WTC11 (cell line): Measurements from ENCODE around the gene EFHC2. TPM values are rescaled to one million over a fixed set of nuclear protein-coding genes. Genes with fewer than 3 reads are reported as not detected.

Experiments used
- ATAC-seq: fragments of 200-7000 bp; cut with Tn5 transposase; 2 replicates; pipeline ENCODE4 v1.10.0; 2021; ENCODE audit warnings: mild to moderate bottlenecking, moderate library complexity
- CTCF ChIA-PET: fragments of 300-600 bp; sonication (Branson Sonifier 250); formaldehyde crosslinking; loops from one replicate; lab custom pipeline; 2021; ENCODE audit warnings: antibody characterized with exemption; lab: Charles Lee
- POLR2A ChIA-PET: fragments of 350-600 bp; sonication (Branson Sonifier 250); formaldehyde crosslinking; loops from one replicate; lab custom pipeline; 2021; ENCODE audit warnings: antibody characterized with exemption; lab: Charles Lee
- DNase-seq: peaks from one replicate; pipeline ENCODE4 v3.0.0; 2021; ENCODE audit warnings: low spot score
- H3K27ac Mint-ChIP-seq: 2 replicates; pipeline ENCODE4 v1.8.0; 2021; ENCODE audit warnings: mixed read lengths
- H3K27me3 Mint-ChIP-seq: 2 replicates; pipeline ENCODE4 v1.8.0; 2021; ENCODE audit warnings: low read depth, mild to moderate bottlenecking, moderate library complexity, mixed read lengths
- H3K36me3 Mint-ChIP-seq: 2 replicates; pipeline ENCODE4 v1.8.0; 2021; ENCODE audit warnings: mixed read lengths
- H3K4me1 Mint-ChIP-seq: 2 replicates; pipeline ENCODE4 v1.8.0; 2022; ENCODE audit warnings: mixed read lengths
- H3K4me3 Mint-ChIP-seq: 2 replicates; pipeline ENCODE4 v1.8.0; 2021; ENCODE audit warnings: mild to moderate bottlenecking, moderate library complexity, mixed read lengths
- H3K9me3 Mint-ChIP-seq: 2 replicates; pipeline ENCODE4 v1.8.0; 2021; ENCODE audit warnings: mixed read lengths
- CBFB ChIP-seq: sonication (generic); formaldehyde crosslinking; IDR thresholded peaks from 2 replicates; pipeline ENCODE4 v1.8.1; 2022; ENCODE audit warnings: mild to moderate bottlenecking, low read depth, missing genetic modification reagents
- ELF4 ChIP-seq: sonication (generic); formaldehyde crosslinking; IDR thresholded peaks from 2 replicates; pipeline ENCODE4 v1.8.1; 2022; ENCODE audit warnings: low read depth, mild to moderate bottlenecking, moderate library complexity, missing genetic modification reagents
- ESRRA ChIP-seq: sonication (generic); formaldehyde crosslinking; IDR thresholded peaks from 2 replicates; pipeline ENCODE4 v1.8.1; 2022; ENCODE audit warnings: mild to moderate bottlenecking, missing genetic modification reagents, borderline replicate concordance
- GABPB1 ChIP-seq: sonication (generic); formaldehyde crosslinking; IDR thresholded peaks from 2 replicates; pipeline ENCODE4 v1.8.1; 2023; ENCODE audit warnings: mild to moderate bottlenecking, missing genetic modification reagents
- GTF2I ChIP-seq: fragments of 250-450 bp; sonication (Bioruptor Pico); conservative IDR thresholded peaks from 2 replicates; pipeline ENCODE4 v1.4.0; 2021; ENCODE audit warnings: mild to moderate bottlenecking
- JAZF1 ChIP-seq: fragments of 250-450 bp; sonication (Bioruptor Pico); IDR thresholded peaks from 2 replicates; pipeline ENCODE4 v1.9.0; 2021; ENCODE audit warnings: moderate library complexity, mild to moderate bottlenecking, inconsistent platforms
- NFE2L1 ChIP-seq: sonication (generic); formaldehyde crosslinking; IDR thresholded peaks from 2 replicates; pipeline ENCODE4 v1.8.1; 2023; ENCODE audit warnings: missing genetic modification reagents
- PRDM15 ChIP-seq: sonication (generic); formaldehyde crosslinking; IDR thresholded peaks from 2 replicates; pipeline ENCODE4 v1.8.0; 2022; ENCODE audit warnings: missing genetic modification reagents
- RORB ChIP-seq: fragments of 250-450 bp; sonication (Bioruptor Pico); IDR thresholded peaks from 2 replicates; pipeline ENCODE4 v1.9.0; 2021; ENCODE audit warnings: mild to moderate bottlenecking
- TEAD1 ChIP-seq: sonication (generic); formaldehyde crosslinking; IDR thresholded peaks from 2 replicates; pipeline ENCODE4 v1.8.0; 2022; ENCODE audit warnings: mild to moderate bottlenecking, missing genetic modification reagents
- USF1 ChIP-seq: sonication (generic); formaldehyde crosslinking; IDR thresholded peaks from 2 replicates; pipeline ENCODE4 v1.8.0; 2022; ENCODE audit warnings: mild to moderate bottlenecking, missing genetic modification reagents
- ZBTB21 ChIP-seq: sonication (generic); formaldehyde crosslinking; IDR thresholded peaks from 2 replicates; pipeline ENCODE4 v1.8.1; 2023; ENCODE audit warnings: mild to moderate bottlenecking, missing genetic modification reagents, borderline replicate concordance
- ZNF416 ChIP-seq: fragments of 250-450 bp; sonication (Bioruptor Pico); IDR thresholded peaks from 2 replicates; pipeline ENCODE4 v1.9.0; 2021; ENCODE audit warnings: mild to moderate bottlenecking, inconsistent platforms
- total RNA-seq: library from RNA; stranded (reverse); gene quantifications from 3 replicates; pipeline ENCODE4 v1.2.3, GENCODE V29; 2021
- TF ChIP-seq, protein P1 (sequence below): sonication (generic); formaldehyde crosslinking; IDR thresholded peaks from 2 replicates; pipeline ENCODE4 v1.8.0; 2023; ENCODE audit warnings: mild to moderate bottlenecking, missing genetic modification reagents
- TF ChIP-seq, protein P2 (sequence below): fragments of 250-450 bp; sonication (Bioruptor Pico); IDR thresholded peaks from 2 replicates; pipeline ENCODE4 v1.9.0; 2021; ENCODE audit warnings: mild to moderate bottlenecking, borderline replicate concordance
- TF ChIP-seq, protein P3 (sequence below): sonication (generic); formaldehyde crosslinking; IDR thresholded peaks from 2 replicates; pipeline ENCODE4 v1.8.0; 2022; ENCODE audit warnings: mild to moderate bottlenecking, missing genetic modification reagents

EFHC2 gene
- total RNA-seq, 1 experiment from 2014 or later, result 2.1 TPM

DNA sequence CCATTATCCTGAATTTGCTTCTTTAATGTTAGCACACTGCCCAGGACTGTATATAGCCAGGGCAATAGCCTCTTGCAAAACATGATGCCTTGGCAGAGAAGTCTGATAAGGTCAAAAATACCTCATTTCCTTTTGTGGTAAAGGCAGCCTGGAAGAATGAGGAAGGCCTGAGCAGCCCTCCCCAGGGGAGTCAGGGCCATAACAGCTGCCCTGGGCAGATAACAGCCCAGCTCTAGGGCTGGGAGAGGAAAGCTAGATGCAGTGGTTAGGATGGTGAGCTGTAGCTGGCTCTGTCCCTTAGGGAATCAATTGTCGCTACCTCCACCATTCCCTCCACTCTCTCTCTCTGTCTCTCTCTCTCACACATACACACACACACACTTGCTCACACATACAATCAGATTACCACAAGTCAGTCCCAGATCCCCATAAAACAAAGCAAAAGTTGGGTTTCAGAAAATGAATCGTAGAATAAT lies 29.2 kb downstream of the EFHC2 start (continued):
- TF ChIP-seq, protein P1, sequence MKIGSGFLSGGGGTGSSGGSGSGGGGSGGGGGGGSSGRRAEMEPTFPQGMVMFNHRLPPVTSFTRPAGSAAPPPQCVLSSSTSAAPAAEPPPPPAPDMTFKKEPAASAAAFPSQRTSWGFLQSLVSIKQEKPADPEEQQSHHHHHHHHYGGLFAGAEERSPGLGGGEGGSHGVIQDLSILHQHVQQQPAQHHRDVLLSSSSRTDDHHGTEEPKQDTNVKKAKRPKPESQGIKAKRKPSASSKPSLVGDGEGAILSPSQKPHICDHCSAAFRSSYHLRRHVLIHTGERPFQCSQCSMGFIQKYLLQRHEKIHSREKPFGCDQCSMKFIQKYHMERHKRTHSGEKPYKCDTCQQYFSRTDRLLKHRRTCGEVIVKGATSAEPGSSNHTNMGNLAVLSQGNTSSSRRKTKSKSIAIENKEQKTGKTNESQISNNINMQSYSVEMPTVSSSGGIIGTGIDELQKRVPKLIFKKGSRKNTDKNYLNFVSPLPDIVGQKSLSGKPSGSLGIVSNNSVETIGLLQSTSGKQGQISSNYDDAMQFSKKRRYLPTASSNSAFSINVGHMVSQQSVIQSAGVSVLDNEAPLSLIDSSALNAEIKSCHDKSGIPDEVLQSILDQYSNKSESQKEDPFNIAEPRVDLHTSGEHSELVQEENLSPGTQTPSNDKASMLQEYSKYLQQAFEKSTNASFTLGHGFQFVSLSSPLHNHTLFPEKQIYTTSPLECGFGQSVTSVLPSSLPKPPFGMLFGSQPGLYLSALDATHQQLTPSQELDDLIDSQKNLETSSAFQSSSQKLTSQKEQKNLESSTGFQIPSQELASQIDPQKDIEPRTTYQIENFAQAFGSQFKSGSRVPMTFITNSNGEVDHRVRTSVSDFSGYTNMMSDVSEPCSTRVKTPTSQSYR (CRISPR knock-in tag), result no peak
- TF ChIP-seq, protein P2, sequence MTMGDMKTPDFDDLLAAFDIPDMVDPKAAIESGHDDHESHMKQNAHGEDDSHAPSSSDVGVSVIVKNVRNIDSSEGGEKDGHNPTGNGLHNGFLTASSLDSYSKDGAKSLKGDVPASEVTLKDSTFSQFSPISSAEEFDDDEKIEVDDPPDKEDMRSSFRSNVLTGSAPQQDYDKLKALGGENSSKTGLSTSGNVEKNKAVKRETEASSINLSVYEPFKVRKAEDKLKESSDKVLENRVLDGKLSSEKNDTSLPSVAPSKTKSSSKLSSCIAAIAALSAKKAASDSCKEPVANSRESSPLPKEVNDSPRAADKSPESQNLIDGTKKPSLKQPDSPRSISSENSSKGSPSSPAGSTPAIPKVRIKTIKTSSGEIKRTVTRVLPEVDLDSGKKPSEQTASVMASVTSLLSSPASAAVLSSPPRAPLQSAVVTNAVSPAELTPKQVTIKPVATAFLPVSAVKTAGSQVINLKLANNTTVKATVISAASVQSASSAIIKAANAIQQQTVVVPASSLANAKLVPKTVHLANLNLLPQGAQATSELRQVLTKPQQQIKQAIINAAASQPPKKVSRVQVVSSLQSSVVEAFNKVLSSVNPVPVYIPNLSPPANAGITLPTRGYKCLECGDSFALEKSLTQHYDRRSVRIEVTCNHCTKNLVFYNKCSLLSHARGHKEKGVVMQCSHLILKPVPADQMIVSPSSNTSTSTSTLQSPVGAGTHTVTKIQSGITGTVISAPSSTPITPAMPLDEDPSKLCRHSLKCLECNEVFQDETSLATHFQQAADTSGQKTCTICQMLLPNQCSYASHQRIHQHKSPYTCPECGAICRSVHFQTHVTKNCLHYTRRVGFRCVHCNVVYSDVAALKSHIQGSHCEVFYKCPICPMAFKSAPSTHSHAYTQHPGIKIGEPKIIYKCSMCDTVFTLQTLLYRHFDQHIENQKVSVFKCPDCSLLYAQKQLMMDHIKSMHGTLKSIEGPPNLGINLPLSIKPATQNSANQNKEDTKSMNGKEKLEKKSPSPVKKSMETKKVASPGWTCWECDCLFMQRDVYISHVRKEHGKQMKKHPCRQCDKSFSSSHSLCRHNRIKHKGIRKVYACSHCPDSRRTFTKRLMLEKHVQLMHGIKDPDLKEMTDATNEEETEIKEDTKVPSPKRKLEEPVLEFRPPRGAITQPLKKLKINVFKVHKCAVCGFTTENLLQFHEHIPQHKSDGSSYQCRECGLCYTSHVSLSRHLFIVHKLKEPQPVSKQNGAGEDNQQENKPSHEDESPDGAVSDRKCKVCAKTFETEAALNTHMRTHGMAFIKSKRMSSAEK (CRISPR knock-in tag), result no peak
- TF ChIP-seq USF1 (CRISPR knock-in tag), result no peak
- no peak for TF ChIP-seq ZNF416
- TF ChIP-seq ESRRA (CRISPR knock-in tag), result no peak
- TF ChIP-seq TEAD1 (CRISPR knock-in tag), result no peak
- TF ChIP-seq RORB (CRISPR knock-in tag), result no peak
- no peak for TF ChIP-seq CBFB (CRISPR knock-in tag)

- no peak overlapping the region for H3K27ac Mint-ChIP-seq
- ChIA-PET CTCF (no interaction called here), POLR2A (no interaction called here)
- no peaks in the 10 kb centered on the region for H3K27me3 Mint-ChIP-seq
- no peak for DNase-seq
- peaks cover 26% of the 10 kb centered on the region for H3K4me1 Mint-ChIP-seq
- no peaks in the 10 kb centered on the region for H3K36me3 Mint-ChIP-seq
- TF ChIP-seq ZBTB21 (CRISPR knock-in tag) (no peak), NFE2L1 (CRISPR knock-in tag) (no peak), GABPB1 (no peak), RORB (CRISPR knock-in tag) (no peak), ELF4 (no peak), GTF2I (CRISPR knock-in tag) (no peak), JAZF1 (no peak), PRDM15 (CRISPR knock-in tag) (no peak)
- TF ChIP-seq, protein P3, sequence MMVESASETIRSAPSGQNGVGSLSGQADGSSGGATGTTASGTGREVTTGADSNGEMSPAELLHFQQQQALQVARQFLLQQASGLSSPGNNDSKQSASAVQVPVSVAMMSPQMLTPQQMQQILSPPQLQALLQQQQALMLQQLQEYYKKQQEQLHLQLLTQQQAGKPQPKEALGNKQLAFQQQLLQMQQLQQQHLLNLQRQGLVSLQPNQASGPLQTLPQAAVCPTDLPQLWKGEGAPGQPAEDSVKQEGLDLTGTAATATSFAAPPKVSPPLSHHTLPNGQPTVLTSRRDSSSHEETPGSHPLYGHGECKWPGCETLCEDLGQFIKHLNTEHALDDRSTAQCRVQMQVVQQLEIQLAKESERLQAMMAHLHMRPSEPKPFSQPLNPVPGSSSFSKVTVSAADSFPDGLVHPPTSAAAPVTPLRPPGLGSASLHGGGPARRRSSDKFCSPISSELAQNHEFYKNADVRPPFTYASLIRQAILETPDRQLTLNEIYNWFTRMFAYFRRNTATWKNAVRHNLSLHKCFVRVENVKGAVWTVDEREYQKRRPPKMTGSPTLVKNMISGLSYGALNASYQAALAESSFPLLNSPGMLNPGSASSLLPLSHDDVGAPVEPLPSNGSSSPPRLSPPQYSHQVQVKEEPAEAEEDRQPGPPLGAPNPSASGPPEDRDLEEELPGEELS, result no peak
- ATAC-seq, result no peak
- no peak overlapping the region for H3K4me3 Mint-ChIP-seq
- no peaks in the 10 kb centered on the region for H3K9me3 Mint-ChIP-seq
Observed at GRCh38 chrX:44312421-44312820, 31.1 kb downstream of the EFHC2 start.
